ENCODE data around the gene STOML2. TPM values are rescaled to one million over a fixed set of nuclear protein-coding genes. Genes with fewer than 3 reads are reported as not detected.

The STOML2 gene
- total and polyA plus RNA-seq, 4 donors = 50.3 to 116 (median 80.7) TPM

GRCh38 chr9:35071814-35072460, 31.0 kb downstream of the STOML2 start:
- 0 to 1% methylated on average over 60 to 79 of the region's 79 CpGs for WGBS, 2 donors

DNA sequence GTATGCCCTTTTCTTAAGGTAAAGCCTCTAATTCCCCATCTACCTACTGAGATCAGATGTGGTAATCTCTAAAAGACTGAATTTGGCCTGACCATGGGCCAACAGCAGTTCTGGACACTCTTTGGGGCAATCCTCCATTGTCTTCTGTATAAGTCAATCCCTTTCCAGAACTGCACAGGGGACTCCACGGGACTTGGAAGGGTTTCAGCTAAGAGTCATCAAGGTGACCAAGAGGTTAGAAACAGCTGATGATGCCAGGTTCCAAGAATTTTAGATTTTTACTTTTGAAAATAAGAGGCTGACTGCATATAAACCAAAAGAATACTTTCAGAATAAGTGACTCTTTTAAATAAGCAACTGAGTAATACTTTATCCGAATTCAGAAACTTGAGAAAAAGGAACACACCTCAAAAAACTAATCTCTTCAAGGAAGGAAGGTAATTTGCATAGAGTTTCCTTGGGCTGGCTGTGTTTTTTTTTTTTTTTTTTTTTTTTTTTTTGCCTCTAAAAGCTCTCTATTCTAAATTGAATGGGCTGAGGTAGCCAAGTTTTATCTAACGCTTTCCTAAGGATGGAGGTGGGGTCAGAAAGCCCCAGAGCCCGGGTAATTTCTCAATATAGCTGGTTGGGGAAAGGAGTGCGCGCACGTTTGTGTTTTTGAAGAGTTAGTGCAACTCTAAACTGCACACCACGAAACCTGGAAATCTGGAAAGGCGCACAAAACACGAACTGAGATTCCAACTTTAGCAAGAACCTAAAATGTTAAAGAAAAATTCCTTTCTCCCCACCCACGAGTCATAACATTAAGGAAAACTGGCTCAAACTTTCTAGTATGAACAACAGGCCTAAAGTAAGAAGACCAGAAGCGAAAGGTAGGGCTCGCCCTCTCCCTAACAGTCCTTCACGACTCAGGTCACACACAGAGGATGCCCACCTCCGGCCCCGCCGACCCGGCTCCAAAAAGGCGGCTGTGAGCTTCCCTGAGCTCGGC, 31.8 kb downstream of the STOML2 start:
- Histone ChIP-seq H3K27me3 (ENCODE audit: control insufficient read depth in 3 of 3, insufficient read depth in 3 of 3, low read length in 2 of 3) (no peaks in the 10 kb centered on the region), H3K27ac (ENCODE audit: low read depth in 1 of 2, low read length in 1 of 2) (peak overlapping the region; percentile 100), H3K4me1 (ENCODE audit: control insufficient read depth in 5 of 5, insufficient read depth in 5 of 5, low read length in 5 of 5) (peaks cover 6 to 23% (median 18%) of the 10 kb centered on the region in 5 donors), H3K36me3 (ENCODE audit: control insufficient read depth in 4 of 4, insufficient read depth in 4 of 4, low read length in 4 of 4) (peaks cover 17 to 42% (median 23%) of the 10 kb centered on the region in 4 donors), H3K4me3 (peak overlapping the region; percentile 95), H3K9me3 (ENCODE audit: control insufficient read depth in 4 of 4, insufficient read depth in 3 of 4, low read length in 3 of 4) (no peaks in the 10 kb centered on the region), H3K9ac (ENCODE audit: insufficient read depth in 1 of 2, low read length in 2 of 2) (peak overlapping the region; percentile 82 to 93)
- 1 to 2% methylated on average over 20 of the region's 20 CpGs for WGBS, 2 donors
- no peak for ATAC-seq (ENCODE audit: insufficient read depth, low FRiP score)
- TF ChIP-seq CTCF (IDR thresholded peaks at IDR 0.05; ENCODE audit: control extremely low read depth, extremely low read depth) = no peak
- peak in 2 of 3 donors; percentile 4 to 15 for DNase-seq

More at GRCh38 chr9:35071814-35072460, 31.0 kb downstream of the STOML2 start:
- Histone ChIP-seq H3K27me3 (ENCODE audit: control insufficient read depth in 3 of 3, insufficient read depth in 3 of 3, low read length in 2 of 3) (no peaks in the 10 kb centered on the region), H3K4me1 (ENCODE audit: control insufficient read depth in 5 of 5, insufficient read depth in 5 of 5, low read length in 5 of 5) (peaks cover 6 to 23% (median 18%) of the 10 kb centered on the region in 5 donors), H3K9me3 (ENCODE audit: control insufficient read depth in 4 of 4, insufficient read depth in 3 of 4, low read length in 3 of 4) (no peaks in the 10 kb centered on the region), H3K4me3 (peak overlapping the region; percentile 95), H3K36me3 (ENCODE audit: control insufficient read depth in 4 of 4, insufficient read depth in 4 of 4, low read length in 4 of 4) (peaks cover 10 to 38% (median 22%) of the 10 kb centered on the region in 4 donors), H3K27ac (ENCODE audit: low read depth in 1 of 2, low read length in 1 of 2) (peak overlapping the region; percentile 100), H3K9ac (ENCODE audit: insufficient read depth in 1 of 2, low read length in 2 of 2) (peak overlapping the region; percentile 82 to 93)
- peak; percentile 89 to 91 (median 90) for DNase-seq
- ATAC-seq (ENCODE audit: insufficient read depth, low FRiP score) = peak; percentile 83
- peak; percentile 15 for TF ChIP-seq CTCF (IDR thresholded peaks at IDR 0.05; ENCODE audit: control extremely low read depth, extremely low read depth)

DNA sequence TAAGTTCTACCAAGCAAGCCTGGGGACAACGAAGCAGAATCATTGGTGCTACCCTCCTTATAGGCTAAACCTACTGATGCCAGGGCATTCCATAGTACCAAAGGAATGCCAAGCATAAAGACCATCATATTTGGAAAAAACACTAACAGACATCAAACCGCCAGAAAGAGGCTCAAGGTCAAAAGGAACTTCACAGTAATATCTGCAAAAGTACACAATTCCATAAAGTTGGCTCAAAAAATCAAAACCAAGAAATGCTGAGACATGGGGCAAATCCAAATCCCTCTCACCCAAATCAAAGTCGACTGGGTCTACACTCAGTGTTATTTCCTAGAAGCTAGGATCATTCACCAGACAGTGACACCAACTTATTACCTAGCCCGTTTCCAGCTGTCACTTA, 33.9 kb downstream of the STOML2 start:
- no peaks in the 10 kb centered on the region for H3K9me3 ChIP-seq (ENCODE audit: control insufficient read depth in 4 of 4, insufficient read depth in 3 of 4, low read length in 3 of 4)
- H3K4me1 ChIP-seq (ENCODE audit: control insufficient read depth in 5 of 5, insufficient read depth in 5 of 5, low read length in 5 of 5) = peaks cover 6 to 23% (median 18%) of the 10 kb centered on the region in 5 donors
- no peak overlapping the region for H3K4me3 ChIP-seq
- H3K36me3 ChIP-seq (ENCODE audit: control insufficient read depth in 4 of 4, insufficient read depth in 4 of 4, low read length in 4 of 4) = peaks cover 30 to 39% (median 33%) of the 10 kb centered on the region in 4 donors
- no peak for TF ChIP-seq CTCF (IDR thresholded peaks at IDR 0.05; ENCODE audit: control extremely low read depth, extremely low read depth)
- DNase-seq (no peak), ATAC-seq (ENCODE audit: insufficient read depth, low FRiP score) (no peak)
- H3K9ac ChIP-seq (ENCODE audit: insufficient read depth in 1 of 2, low read length in 2 of 2) = no peak overlapping the region
- 74 to 80% methylated on average over 4 of the region's 4 CpGs for WGBS, 2 donors
- H3K27ac ChIP-seq (ENCODE audit: low read depth in 1 of 2, low read length in 1 of 2) = no peak overlapping the region
- H3K27me3 ChIP-seq (ENCODE audit: control insufficient read depth in 3 of 3, insufficient read depth in 3 of 3, low read length in 2 of 3) = no peaks in the 10 kb centered on the region
